ENCODE measurements around the gene NCKAP5L.

The NCKAP5L gene

GRCh38 chr12:49767333-49767732 is 60.9 kb downstream of the NCKAP5L start:
- H3K4me3 Mint-ChIP-seq = no peak overlapping the region
- no peaks in the 10 kb centered on the region for H3K27me3 Mint-ChIP-seq
- peaks cover 32% of the 10 kb centered on the region for H3K36me3 Mint-ChIP-seq (ENCODE audit: low read depth)
- peak overlapping the region; percentile 21 for H3K27ac Mint-ChIP-seq
- H3K4me1 Mint-ChIP-seq (ENCODE audit: low read depth) = peaks cover 51% of the 10 kb centered on the region
- H3K9me3 Mint-ChIP-seq = no peaks in the 10 kb centered on the region

- H3K4me1 Mint-ChIP-seq (ENCODE audit: low read depth) = peaks cover 64% of the 10 kb centered on the region
These were observed 62.1 kb downstream of the NCKAP5L start for GRCh38 chr12:49766115-49766455.

GRCh38 chr12:49764126-49764525 is 64.1 kb downstream of the NCKAP5L start:
- H3K4me1 Mint-ChIP-seq (ENCODE audit: low read depth) = peaks cover 70% of the 10 kb centered on the region
- no peaks in the 10 kb centered on the region for H3K9me3 Mint-ChIP-seq
- H3K27ac Mint-ChIP-seq = peak overlapping the region; percentile 88
- peaks cover 50% of the 10 kb centered on the region for H3K36me3 Mint-ChIP-seq (ENCODE audit: low read depth)
- no peaks in the 10 kb centered on the region for H3K27me3 Mint-ChIP-seq
- no peak overlapping the region for H3K4me3 Mint-ChIP-seq

More at GRCh38 chr12:49766115-49766455, 62.1 kb downstream of the NCKAP5L start:
- Mint-ChIP-seq H3K4me3 (no peak overlapping the region), H3K27ac (peak overlapping the region; percentile 41), H3K36me3 (ENCODE audit: low read depth) (peaks cover 45% of the 10 kb centered on the region), H3K27me3 (no peaks in the 10 kb centered on the region), H3K9me3 (no peaks in the 10 kb centered on the region)

DNA sequence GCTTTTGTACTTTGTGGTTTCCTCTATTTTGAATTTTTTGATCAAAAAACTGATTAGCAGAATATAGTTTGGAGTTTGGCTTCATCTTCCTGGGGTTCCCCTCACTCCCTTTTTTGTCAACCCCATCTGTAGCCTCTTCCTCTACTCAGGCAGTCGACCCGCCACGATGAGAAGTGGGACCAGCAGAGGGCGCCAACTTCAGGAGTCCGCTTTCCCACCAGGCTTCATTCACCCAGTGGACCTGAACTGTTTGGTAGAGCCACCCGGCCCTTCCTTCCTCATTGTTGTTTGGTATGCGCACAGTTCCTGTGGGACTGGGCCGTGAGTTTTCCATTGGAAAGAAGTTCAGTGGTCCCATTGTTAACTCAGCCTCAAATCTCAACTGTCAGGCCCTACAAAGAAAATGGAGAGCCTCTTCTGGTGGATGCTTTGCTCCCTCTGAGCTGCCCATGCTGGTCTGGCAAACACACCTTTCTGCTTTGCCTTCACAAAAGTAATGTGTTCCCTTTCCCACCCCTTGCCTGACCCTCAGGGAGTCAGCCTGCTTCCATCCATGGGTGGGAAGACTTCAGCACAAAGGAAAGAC is 65.1 kb downstream of the NCKAP5L start:
- Mint-ChIP-seq H3K9me3 (no peaks in the 10 kb centered on the region), H3K27ac (peak overlapping the region; percentile 88), H3K4me1 (ENCODE audit: low read depth) (peaks cover 70% of the 10 kb centered on the region), H3K27me3 (no peaks in the 10 kb centered on the region), H3K4me3 (peak overlapping the region; percentile 59), H3K36me3 (ENCODE audit: low read depth) (peaks cover 60% of the 10 kb centered on the region)

DNA sequence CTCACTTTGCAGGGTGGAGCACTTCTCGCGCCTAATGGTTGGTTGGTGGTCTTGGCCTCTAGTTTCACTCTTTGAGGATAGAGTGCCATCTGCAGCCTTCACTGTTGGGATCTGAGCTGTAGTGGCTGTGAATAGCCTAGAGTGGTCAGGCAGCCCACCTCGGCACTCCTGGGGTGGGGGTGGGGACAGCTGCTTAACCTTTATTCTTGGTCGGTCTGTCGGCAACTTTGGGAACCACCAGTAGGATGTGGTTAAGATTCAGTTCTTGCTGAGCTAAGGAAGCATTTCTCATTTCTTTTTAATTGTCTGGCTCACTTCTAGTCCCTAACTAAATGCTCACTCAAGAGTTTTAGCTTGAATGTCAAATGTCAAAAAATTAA is 65.8 kb downstream of the NCKAP5L start:
- H3K4me1 Mint-ChIP-seq (ENCODE audit: low read depth) = peaks cover 65% of the 10 kb centered on the region
- peaks cover 67% of the 10 kb centered on the region for H3K36me3 Mint-ChIP-seq (ENCODE audit: low read depth)
- H3K4me3 Mint-ChIP-seq = peak overlapping the region; percentile 59
- H3K27ac Mint-ChIP-seq = peak overlapping the region; percentile 88
- no peaks in the 10 kb centered on the region for H3K9me3 Mint-ChIP-seq
- H3K27me3 Mint-ChIP-seq = no peaks in the 10 kb centered on the region

- no peaks in the 10 kb centered on the region for H3K27me3 Mint-ChIP-seq
- no peaks in the 10 kb centered on the region for H3K9me3 Mint-ChIP-seq
- H3K27ac Mint-ChIP-seq = peak overlapping the region; percentile 88
- peaks cover 61% of the 10 kb centered on the region for H3K4me1 Mint-ChIP-seq (ENCODE audit: low read depth)
- peaks cover 73% of the 10 kb centered on the region for H3K36me3 Mint-ChIP-seq (ENCODE audit: low read depth)
- H3K4me3 Mint-ChIP-seq = peak overlapping the region; percentile 59
These were observed 66.3 kb downstream of the NCKAP5L start for GRCh38 chr12:49761677-49762467.

DNA sequence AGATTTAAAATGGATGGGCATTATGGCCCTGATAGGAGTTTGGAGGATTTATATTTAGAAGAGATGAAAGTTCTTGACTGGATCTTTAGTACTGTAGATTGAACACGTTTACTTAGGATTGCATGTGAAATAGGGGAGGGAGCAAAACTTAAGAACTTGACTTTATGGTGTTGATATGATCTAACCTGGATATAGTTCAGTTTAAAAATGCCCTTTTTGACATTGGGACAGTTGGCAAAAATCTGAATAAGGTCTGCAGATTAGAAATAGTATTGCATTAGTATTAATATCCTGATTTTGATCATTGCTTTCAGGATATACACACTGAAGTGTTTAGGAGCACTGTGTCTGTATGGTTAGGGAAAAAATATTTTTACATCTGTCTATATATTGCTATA is 77.2 kb downstream of the NCKAP5L start:
- H3K9me3 Mint-ChIP-seq = no peaks in the 10 kb centered on the region
- H3K27me3 Mint-ChIP-seq = no peaks in the 10 kb centered on the region
- peaks cover 79% of the 10 kb centered on the region for H3K36me3 Mint-ChIP-seq (ENCODE audit: low read depth)
- peaks cover 90% of the 10 kb centered on the region for H3K4me1 Mint-ChIP-seq (ENCODE audit: low read depth)
- H3K27ac Mint-ChIP-seq = peak overlapping the region; percentile 99
- H3K4me3 Mint-ChIP-seq = peak overlapping the region; percentile 74

- H3K9me3 Mint-ChIP-seq = no peaks in the 10 kb centered on the region
- peaks cover 94% of the 10 kb centered on the region for H3K4me1 Mint-ChIP-seq (ENCODE audit: low read depth)
- peak overlapping the region; percentile 99 for H3K27ac Mint-ChIP-seq
- H3K27me3 Mint-ChIP-seq = no peaks in the 10 kb centered on the region
- peaks cover 74% of the 10 kb centered on the region for H3K36me3 Mint-ChIP-seq (ENCODE audit: low read depth)
- peak overlapping the region; percentile 74 for H3K4me3 Mint-ChIP-seq
These were observed 77.9 kb downstream of the NCKAP5L start for GRCh38 chr12:49750027-49750995.

- Mint-ChIP-seq H3K9me3 (no peaks in the 10 kb centered on the region), H3K36me3 (ENCODE audit: low read depth) (peaks cover 74% of the 10 kb centered on the region), H3K4me1 (ENCODE audit: low read depth) (peaks cover 99% of the 10 kb centered on the region), H3K4me3 (peak overlapping the region; percentile 74), H3K27me3 (no peaks in the 10 kb centered on the region), H3K27ac (peak overlapping the region; percentile 99)
These were observed 79.4 kb downstream of the NCKAP5L start for GRCh38 chr12:49748800-49749199.

GRCh38 chr12:49748306-49748705 is 79.9 kb downstream of the NCKAP5L start:
- Mint-ChIP-seq H3K4me1 (ENCODE audit: low read depth) (peaks cover 99% of the 10 kb centered on the region), H3K36me3 (ENCODE audit: low read depth) (peaks cover 74% of the 10 kb centered on the region), H3K9me3 (no peaks in the 10 kb centered on the region), H3K27me3 (no peaks in the 10 kb centered on the region), H3K27ac (peak overlapping the region; percentile 99), H3K4me3 (peak overlapping the region; percentile 74)

- no peaks in the 10 kb centered on the region for H3K27me3 Mint-ChIP-seq
- peak overlapping the region; percentile 100 for H3K4me3 Mint-ChIP-seq
- H3K36me3 Mint-ChIP-seq (ENCODE audit: low read depth) = peaks cover 57% of the 10 kb centered on the region
- H3K27ac Mint-ChIP-seq = peak overlapping the region; percentile 65
- H3K9me3 Mint-ChIP-seq = no peaks in the 10 kb centered on the region
- peaks cover 83% of the 10 kb centered on the region for H3K4me1 Mint-ChIP-seq (ENCODE audit: low read depth)
These were observed 83.8 kb downstream of the NCKAP5L start for GRCh38 chr12:49744363-49744885.

- no peaks in the 10 kb centered on the region for H3K27me3 Mint-ChIP-seq
- peaks cover 60% of the 10 kb centered on the region for H3K4me1 Mint-ChIP-seq (ENCODE audit: low read depth)
- H3K27ac Mint-ChIP-seq = peak overlapping the region; percentile 100
- H3K4me3 Mint-ChIP-seq = peak overlapping the region; percentile 100
- peaks cover 40% of the 10 kb centered on the region for H3K36me3 Mint-ChIP-seq (ENCODE audit: low read depth)
- H3K9me3 Mint-ChIP-seq = no peaks in the 10 kb centered on the region
These were observed 86.2 kb downstream of the NCKAP5L start for GRCh38 chr12:49741882-49742620.
